GM19328 (cell line): ENCODE results near the gene C1QTNF1.
"Not testable (repeated sequence)": the region's sequence is repeated elsewhere in the genome, so short reads cannot be mapped to it uniquely, and the experiment has no call there.

Source experiments
- ATAC-seq: cut with Tn5 transposase; IDR thresholded peaks from one replicate; pipeline ENCODE4 v1.9.1; 2021; ENCODE audit warnings: mild to moderate bottlenecking, moderate library complexity; ENCODE audit not compliant: unreplicated experiment

The C1QTNF1 gene

DNA sequence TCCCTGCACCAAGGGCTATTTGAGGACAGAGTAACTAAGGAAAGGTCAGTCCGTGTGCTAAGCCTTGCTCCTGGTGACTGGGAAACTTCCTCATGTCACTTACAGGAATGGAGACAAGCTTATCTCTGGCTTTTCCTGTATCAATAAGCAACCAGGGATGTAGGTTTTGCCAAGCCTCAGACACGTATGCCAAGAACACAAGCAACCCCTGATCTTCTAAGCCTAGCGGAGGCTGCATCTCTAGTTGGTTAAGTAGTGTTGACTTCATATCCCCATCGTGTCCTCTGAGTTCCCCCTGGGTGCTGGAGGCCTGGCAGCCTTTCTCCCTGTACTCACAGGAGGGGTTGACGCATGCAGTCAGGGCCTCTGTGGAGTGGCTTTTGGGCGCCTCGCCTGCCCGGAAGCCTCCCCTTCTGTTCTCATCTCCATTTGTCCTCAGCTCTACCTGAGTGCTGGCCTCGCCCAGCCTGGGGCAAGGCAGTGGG is 1.4 kb upstream of the C1QTNF1 start:
- ATAC-seq, result no peak

GRCh38 chr17:79023180-79023705 is 726 bp upstream of the C1QTNF1 start:
- no peak for ATAC-seq

DNA sequence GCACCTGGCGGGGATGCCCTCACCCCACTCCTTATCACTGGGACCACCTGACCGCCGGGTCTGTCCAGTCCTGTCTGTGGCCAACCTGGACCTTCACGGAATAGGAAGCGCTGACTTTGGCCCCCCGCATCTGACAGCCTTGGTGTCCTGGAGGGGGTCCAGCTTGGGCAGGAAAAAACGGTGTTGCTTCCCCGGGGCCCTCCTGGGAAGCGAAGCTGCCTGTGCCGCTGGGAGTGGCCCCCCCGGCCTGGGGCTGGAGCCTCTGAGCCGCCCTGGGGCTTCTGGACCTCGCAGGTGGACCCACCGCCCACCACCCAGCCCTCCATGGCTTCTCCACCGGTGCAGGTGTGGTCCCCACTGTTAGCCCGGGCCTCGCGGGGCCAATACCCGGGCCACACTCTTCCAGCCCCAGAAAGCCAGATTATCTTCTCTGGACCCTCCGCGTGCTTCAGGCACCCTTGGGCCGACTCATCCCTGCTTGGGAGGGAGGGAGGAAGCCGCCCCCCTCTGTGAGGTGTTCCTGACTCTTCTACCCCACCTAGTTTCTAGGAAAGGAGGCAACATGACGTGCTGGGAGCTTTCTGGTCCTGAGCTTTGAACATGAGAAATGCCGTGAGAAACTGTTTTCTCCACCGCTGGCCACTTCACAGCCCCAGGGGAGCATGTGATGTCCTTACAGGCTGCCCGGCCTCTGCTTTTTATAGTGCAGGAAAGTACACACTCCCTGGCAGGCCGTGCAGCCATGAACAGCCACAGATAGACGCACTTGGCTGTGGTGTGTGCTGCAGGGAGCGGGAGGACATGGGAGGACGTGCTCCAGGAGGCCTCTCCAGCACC is 1.1 kb downstream of the C1QTNF1 start:
- no peak for ATAC-seq

DNA sequence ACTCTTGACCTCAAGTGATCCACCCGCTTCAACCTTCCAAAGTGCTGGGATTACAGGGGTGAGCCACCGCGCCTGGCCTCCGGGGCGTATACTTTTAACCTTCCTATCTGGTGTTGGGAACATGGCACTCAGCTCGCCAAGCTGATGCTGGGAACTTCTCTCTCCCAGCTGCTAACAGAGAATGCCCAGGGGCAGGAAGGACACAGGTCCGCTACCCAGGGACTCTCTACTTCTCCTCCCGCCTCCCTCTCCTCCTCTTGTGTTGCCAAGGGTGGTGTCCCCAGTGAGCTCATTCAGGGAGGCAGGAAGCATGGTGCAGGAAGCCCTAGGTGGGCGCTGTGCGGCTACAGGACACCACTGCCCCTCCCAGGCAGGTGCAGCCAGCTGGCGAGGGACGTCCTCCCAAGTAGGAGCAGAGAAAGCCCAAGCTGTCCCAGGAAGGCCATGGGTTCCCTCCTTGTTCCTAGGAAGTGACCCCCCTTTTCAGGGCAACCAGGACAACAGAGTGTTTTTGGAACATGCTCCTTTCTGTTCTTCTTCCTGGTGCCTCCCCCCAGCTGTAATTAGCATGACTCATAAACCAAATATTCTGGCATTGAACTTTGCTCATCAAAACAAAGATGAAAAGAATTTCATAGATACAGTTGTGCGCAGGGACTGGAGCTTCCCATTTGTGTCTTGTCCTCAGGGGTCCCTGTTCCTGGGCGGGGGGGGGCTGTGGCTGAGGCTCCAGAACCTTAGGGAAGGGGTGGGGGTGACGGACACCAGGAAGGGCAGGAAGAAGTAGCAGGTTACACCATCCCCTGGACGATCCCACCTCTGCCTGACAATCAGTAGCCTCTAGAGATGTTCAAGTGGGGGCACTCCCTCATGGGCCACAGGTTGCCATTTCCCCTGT is 2.7 kb downstream of the C1QTNF1 start:
- ATAC-seq, result no peak

DNA sequence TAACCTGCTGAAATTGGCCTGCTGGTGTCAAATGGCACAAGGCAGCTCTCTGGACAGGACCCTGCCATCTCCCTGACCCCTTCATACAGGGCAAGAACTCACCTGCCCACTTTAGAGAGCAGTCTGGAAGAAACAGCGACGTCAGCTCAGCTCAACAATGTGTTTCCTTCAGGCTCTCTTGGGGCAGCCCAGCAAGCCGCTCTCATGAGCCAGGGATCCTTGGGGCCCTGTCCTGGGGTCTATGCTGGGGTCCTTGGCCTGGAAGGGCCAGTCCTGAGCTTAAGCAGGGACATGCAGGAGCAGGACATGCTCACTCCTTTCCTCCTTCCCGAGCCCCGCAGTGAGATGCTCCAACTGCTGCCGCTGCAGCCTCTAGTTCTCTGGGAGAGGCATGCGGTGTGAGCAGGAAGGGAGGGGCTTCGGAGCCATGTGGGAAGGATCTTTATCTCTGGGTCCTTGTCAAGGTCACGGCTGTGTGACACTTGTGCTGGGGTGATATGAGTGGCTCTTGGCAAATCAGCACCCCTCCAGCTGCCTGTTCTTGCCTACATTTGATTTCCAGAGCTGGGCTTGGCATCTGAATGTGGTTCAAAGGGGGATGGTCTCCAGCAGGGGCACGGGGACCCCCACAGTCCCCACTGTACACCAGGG is 3.4 kb downstream of the C1QTNF1 start:
- ATAC-seq, result no peak

GRCh38 chr17:79027925-79028491 is 4.0 kb downstream of the C1QTNF1 start:
- ATAC-seq, result no peak

DNA sequence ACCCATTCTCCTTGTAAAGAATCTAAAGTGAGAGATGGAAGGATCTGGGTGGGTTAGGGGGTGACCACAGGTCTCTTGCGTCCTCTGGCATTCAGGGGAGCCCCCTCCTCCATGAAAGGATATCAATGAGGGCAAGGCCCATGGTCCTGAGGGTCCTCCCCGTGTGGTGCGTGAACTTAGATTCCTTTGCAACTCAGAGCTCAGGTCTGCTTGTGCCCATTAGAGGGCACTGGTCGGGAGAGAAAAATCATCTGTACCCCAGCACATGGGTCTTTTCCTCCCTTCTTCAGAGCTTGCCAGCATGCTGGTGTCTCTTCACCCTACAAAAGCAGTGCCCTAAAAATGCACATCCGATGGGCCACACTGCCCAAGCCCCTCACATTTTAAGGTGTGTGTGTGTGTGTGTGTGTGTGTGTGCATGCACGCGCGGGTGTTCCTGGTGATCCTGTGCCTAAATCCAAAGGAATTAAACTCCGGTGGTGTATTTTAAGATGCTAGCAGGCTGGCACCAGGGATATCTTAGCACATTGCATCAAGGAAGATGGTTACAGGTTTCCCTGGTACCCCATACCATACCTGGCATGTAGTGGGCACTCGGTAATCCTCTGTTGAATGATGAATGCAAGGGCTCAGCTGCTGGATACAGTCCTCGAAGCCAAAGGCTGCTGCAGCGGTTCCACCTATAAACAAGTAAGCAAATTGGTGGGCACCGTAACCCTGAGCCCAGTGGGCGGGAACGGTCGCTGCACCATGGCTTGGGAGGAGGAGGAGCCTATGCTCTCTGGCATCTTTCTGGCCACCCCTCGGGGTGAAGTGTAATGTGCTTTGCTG is 4.7 kb downstream of the C1QTNF1 start:
- ATAC-seq, result no peak

DNA sequence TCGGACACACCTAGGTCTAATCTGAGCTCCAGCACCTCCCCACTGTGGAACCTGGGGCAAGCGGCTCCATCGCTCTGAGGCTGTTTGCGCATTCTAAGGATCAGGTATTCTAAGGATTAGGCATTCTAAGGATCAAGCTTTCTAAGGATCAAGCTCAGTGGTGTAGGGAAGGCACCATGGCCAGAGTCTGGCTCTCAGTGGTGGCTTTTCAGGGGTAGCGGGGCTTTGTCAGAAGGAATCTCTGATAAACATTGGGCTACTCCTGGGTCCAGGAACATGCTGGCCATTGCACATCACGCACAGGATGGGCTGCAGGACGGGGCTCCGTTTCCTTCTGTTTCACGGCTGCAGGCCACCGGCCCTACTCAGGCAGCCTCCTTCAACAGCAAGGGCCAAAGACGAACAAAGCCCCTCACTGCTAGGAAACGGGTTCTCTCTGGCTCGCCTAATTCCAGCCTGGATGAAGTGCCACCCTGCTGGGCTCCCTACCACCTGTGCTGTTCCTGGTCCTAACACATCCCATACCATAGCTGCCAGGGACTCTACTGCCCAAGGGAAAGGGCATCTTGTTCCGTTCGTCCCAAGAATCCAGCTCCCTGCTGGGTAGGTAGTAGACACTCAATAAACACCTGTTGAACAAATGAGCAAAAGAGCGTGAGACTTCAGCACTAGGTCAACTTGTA is 5.5 kb downstream of the C1QTNF1 start:
- no peak for ATAC-seq

- ATAC-seq, result not testable (repeated sequence)
These were observed 6.7 kb downstream of the C1QTNF1 start for GRCh38 chr17:79030636-79031035.

DNA sequence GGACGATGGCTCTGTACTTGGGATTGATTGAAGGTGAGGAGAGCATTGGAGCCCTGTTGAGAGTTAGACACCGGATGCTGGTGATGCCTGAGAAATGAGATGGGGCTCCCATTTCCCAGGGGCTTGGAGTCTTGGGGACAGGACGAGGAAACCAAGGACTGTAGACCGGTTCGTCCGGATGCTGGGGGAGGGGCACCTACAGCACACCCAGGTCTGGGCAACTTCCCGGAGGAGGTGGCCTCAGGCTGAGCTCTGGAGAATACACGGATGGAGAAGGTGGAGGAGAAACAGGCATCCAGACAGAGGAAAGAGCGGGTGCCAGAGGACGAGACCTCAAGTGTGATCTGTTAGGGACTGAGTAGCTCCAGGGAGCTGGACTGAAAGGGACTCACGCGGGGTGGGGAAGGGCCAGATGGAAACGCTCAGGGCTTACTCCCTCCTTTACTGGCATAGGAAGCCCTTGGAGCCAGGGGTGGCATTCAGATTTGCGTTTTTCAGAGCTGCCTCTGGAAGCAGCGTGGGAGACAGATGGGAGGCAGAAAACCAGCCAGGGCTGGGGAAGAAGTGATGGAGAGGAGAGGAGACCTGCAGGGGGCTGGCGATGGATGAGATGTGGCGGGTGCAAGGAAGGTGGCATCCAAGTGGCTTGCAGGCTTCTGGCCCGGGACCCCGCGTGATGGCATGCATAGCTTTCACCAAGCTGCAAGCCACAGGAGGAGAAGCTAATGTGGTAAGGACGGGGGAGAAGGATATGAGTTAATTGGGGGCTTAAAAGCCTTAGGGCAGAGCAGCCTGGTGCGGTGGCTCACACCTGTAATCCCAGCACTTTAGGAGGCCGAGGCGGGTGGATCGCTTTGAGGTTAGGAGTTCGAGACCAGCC is 8.3 kb downstream of the C1QTNF1 start:
- no peak for ATAC-seq

DNA sequence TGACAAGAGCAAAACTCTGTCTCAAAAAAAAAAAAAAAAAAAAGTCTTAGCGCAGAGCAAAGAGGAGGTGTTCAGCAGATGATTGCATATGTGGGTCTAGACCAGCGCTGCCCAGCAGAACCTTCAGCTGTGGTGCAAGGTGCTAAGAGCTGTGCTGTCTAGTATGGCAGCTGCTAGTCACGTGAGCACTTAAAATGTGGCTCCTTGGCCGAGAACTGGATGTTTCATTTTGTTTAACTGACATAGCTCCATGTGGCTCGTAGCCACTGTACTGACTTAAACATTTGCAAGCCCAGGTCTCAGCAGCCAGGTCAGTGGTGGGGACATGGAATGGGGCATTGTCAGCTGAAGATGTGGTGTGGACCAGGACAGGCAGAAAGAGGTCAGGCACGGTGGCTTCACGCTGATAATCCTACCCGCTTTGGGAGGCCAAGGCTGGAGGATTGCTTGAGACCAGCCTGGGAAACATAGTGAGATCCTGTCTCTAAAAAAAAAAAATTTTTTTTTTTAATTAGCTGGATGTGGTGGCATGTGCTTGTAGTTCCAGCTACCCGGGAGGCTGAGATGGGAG is 9.2 kb downstream of the C1QTNF1 start:
- no peak for ATAC-seq

DNA sequence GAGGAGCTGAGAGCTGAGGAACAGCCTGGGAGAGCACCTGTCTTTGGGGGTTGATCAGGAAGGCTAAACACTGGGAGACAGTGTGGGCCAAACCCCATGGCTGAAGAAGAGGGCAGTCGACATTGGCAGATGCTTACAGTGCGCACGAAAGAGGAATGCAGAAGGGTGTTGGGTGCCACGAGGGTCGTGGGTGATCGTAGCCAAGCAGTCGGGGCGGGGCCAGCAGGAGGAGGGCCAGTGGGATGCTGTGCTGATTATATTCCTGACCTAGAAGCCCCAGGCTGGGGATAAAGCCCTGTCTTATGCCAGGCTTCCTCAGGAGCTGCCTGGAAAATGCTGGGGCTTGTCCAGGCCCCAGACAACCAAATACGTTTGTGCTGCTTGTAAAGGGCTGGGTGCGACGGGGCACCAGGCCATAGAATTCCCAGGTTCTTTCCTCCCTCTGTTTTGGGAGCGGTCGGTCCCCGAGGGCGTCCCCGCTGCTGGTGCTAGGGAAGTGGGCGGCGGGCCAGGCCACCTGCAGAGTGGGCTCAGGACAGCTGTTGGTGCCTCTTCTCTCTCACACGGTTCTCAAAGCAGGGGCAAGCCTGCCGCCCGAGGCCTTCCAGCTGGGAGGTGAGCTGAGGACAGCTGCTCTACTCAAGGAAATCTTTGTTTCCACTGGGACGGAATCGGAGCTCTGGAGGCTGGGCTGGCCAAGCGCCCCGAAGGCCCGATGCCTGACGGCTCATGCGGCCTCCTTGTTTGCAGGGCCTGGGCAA is 10.0 kb downstream of the C1QTNF1 start:
- ATAC-seq, result no peak

DNA sequence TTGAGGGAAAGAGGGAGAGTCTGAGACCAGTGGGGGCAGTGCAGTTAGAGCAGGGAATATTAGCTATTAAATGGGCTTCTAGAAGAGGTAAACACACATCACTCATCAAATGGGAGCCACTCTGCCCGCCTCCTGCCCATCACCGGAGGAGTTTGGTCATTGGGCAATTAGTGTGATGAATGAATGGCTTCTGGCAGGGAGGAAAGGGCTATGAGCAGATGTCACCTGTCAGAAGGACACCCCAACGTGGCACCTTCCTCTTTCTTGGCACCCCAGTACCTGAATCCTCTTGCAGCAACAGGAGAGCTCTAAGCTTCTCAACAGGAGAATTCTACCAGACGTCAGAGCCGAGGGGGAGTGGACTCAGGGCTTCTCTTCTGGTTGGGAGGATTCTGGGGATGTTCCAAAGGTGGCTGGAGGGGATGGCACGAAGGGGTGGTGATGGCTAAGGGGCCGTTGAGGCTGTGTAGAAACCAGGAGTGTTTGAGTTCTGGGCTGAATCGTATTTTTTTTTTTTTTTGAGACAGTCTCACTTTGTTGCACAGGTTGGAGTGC is 11.0 kb downstream of the C1QTNF1 start:
- no peak for ATAC-seq

- ATAC-seq, result no peak
These were observed 11.7 kb downstream of the C1QTNF1 start for GRCh38 chr17:79035686-79036085.

DNA sequence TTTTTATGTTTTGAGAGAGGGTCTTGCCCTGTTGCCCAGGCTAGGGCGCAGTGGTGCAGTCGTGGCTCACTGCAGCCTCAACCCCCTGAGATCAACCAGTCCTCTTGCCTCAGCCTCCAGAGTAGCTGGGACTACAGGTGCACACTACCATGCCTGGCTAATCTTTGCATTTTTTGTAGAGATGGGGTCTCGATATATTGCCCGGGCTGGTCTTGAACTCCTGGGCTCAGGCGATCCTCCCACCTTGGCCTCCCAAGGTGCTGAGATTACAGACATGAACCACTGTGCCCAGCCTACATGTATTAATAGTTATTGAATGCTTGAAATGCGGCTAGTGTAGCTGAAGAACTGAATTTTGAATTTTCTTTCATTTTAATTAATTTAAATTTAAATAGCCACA is 12.2 kb downstream of the C1QTNF1 start:
- no peak for ATAC-seq

- ATAC-seq, result no peak
These were observed 12.6 kb downstream of the C1QTNF1 start for GRCh38 chr17:79036596-79036995.
